HG03095 (cell line): ENCODE measurements around the gene DERA.
"Not testable (repeated sequence)": the region's sequence is repeated elsewhere in the genome, so short reads cannot be mapped to it uniquely, and the experiment has no call there.

ENCODE experiments used
- ATAC-seq: cut with Tn5 transposase; IDR thresholded peaks from one replicate; pipeline ENCODE4 v1.9.1; 2021; ENCODE audit warnings: moderate library complexity; ENCODE audit not compliant: unreplicated experiment

The DERA gene

GRCh38 chr12:15956413-15957185 lies 45.5 kb downstream of the DERA start:
- ATAC-seq: no peak

- no peak for ATAC-seq
Measured at GRCh38 chr12:15962760-15963159, 51.6 kb downstream of the DERA start.

GRCh38 chr12:15963271-15963670 lies 52.1 kb downstream of the DERA start:
- ATAC-seq: no peak

GRCh38 chr12:15966426-15966825 lies 55.3 kb downstream of the DERA start:
- no peak for ATAC-seq

- ATAC-seq: not testable (repeated sequence)
Measured at GRCh38 chr12:15967053-15967452, 55.9 kb downstream of the DERA start.

GRCh38 chr12:15971211-15971610 lies 60.1 kb downstream of the DERA start:
- ATAC-seq: no peak

GRCh38 chr12:15972894-15973293 lies 61.8 kb downstream of the DERA start:
- ATAC-seq: no peak

GRCh38 chr12:15977999-15978951 lies 67.1 kb downstream of the DERA start:
- no peak for ATAC-seq

- no peak for ATAC-seq
Measured at GRCh38 chr12:15979096-15980092, 68.3 kb downstream of the DERA start.

GRCh38 chr12:15982071-15982470 lies 70.9 kb downstream of the DERA start:
- no peak for ATAC-seq

- no peak for ATAC-seq
Measured at GRCh38 chr12:15982471-15982870, 71.3 kb downstream of the DERA start.

GRCh38 chr12:15982921-15983320 lies 71.8 kb downstream of the DERA start:
- no peak for ATAC-seq

GRCh38 chr12:15984097-15984800 lies 73.1 kb downstream of the DERA start:
- no peak for ATAC-seq

GRCh38 chr12:15984963-15985362 lies 73.8 kb downstream of the DERA start:
- ATAC-seq: no peak

- ATAC-seq: no peak
Measured at GRCh38 chr12:15987696-15988095, 76.6 kb downstream of the DERA start.

GRCh38 chr12:15988983-15989755 lies 78.0 kb downstream of the DERA start:
- no peak for ATAC-seq

- ATAC-seq: no peak
Measured at GRCh38 chr12:15995801-15996200, 84.7 kb downstream of the DERA start.

GRCh38 chr12:15996254-15996653 lies 85.1 kb downstream of the DERA start:
- ATAC-seq: no peak

GRCh38 chr12:15996948-15997347 lies 85.8 kb downstream of the DERA start:
- no peak for ATAC-seq
